ENCODE results near the gene KLHL42.

The KLHL42 gene

GRCh38 chr12:27826076-27826475, 46.0 kb downstream of the KLHL42 start:
- no peaks in the 10 kb centered on the region for H3K36me3 ChIP-seq
- DNase-seq: no peak
- H3K4me3 ChIP-seq (ENCODE audit: low read depth, low read length): no peak overlapping the region
- 0 out of 2 replicates have a peak, but pooled peaks cover 2% of the 10 kb centered on the region for H3K27me3 ChIP-seq
- no peaks in the 10 kb centered on the region for H3K4me1 ChIP-seq
- TF ChIP-seq, protein P1, sequence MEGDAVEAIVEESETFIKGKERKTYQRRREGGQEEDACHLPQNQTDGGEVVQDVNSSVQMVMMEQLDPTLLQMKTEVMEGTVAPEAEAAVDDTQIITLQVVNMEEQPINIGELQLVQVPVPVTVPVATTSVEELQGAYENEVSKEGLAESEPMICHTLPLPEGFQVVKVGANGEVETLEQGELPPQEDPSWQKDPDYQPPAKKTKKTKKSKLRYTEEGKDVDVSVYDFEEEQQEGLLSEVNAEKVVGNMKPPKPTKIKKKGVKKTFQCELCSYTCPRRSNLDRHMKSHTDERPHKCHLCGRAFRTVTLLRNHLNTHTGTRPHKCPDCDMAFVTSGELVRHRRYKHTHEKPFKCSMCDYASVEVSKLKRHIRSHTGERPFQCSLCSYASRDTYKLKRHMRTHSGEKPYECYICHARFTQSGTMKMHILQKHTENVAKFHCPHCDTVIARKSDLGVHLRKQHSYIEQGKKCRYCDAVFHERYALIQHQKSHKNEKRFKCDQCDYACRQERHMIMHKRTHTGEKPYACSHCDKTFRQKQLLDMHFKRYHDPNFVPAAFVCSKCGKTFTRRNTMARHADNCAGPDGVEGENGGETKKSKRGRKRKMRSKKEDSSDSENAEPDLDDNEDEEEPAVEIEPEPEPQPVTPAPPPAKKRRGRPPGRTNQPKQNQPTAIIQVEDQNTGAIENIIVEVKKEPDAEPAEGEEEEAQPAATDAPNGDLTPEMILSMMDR (IDR thresholded peaks at IDR 0.05; ENCODE audit: low read depth, low read length): no peak
- H3K9me3 ChIP-seq: no peaks in the 10 kb centered on the region

GRCh38 chr12:27828196-27828595, 48.2 kb downstream of the KLHL42 start:
- Histone ChIP-seq H3K9me3 (no peaks in the 10 kb centered on the region), H3K4me3 (ENCODE audit: low read depth, low read length) (no peak overlapping the region), H3K4me1 (no peaks in the 10 kb centered on the region), H3K36me3 (no peaks in the 10 kb centered on the region), H3K27me3 (0 out of 2 replicates have a peak, but pooled peaks cover 2% of the 10 kb centered on the region)
- TF ChIP-seq, protein P1 (IDR thresholded peaks at IDR 0.05; ENCODE audit: low read depth, low read length): no peak
- DNase-seq: no peak

DNA sequence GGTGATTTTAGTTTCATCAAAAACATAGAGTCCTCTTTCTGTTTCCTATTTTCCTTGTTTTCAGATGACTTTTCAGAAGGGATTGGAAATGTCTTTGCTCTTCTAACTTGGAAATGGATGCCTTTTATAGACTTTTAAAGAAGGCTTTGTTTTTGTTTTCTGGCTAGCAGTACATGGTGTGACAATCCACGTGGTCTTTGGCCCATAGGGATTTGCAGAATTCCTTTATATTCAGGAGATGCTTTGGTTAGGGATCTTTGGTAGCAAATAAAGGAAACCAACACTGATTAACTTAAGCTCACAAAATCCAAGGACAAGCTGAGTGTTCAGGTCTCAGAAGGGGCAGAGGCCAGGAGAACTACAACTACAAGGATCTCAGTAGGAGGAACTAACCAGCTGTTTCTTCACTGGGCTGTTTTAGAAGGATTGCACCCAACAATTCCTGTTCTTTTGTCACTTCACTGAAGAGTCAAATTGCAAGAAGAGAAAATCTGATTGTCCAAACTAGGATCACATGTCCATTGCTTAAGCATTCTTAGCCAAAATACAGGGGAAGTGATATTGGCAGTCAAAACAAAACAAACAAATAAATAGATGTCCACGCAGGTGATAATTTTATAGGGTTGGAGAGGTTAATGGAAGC, 58.6 kb downstream of the KLHL42 start:
- H3K4me3 ChIP-seq (ENCODE audit: low read depth, low read length): no peak overlapping the region
- TF ChIP-seq, protein P1 (IDR thresholded peaks at IDR 0.05; ENCODE audit: low read depth, low read length): no peak

GRCh38 chr12:27840229-27840999, 60.4 kb downstream of the KLHL42 start:
- Histone ChIP-seq H3K36me3 (no peaks in the 10 kb centered on the region), H3K27me3 (no peaks in the 10 kb centered on the region), H3K4me1 (no peaks in the 10 kb centered on the region), H3K4me3 (ENCODE audit: low read depth, low read length) (no peak overlapping the region), H3K9me3 (no peaks in the 10 kb centered on the region)
- TF ChIP-seq, protein P1 (IDR thresholded peaks at IDR 0.05; ENCODE audit: low read depth, low read length): no peak; the same call in 1 of the 2 replicates
- DNase-seq: no peak

More for the DNA sequence above, 58.6 kb downstream of the KLHL42 start:
- no peaks in the 10 kb centered on the region for H3K4me1 ChIP-seq
- DNase-seq: no peak
- H3K36me3 ChIP-seq: no peaks in the 10 kb centered on the region
- no peaks in the 10 kb centered on the region for H3K27me3 ChIP-seq
- H3K9me3 ChIP-seq: no peaks in the 10 kb centered on the region

- DNase-seq: no peak
- no peaks in the 10 kb centered on the region for H3K36me3 ChIP-seq
- no peaks in the 10 kb centered on the region for H3K9me3 ChIP-seq
- no peaks in the 10 kb centered on the region for H3K27me3 ChIP-seq
- no peak overlapping the region for H3K4me3 ChIP-seq (ENCODE audit: low read depth, low read length)
- TF ChIP-seq, protein P1 (IDR thresholded peaks at IDR 0.05; ENCODE audit: low read depth, low read length): no peak
- H3K4me1 ChIP-seq: no peaks in the 10 kb centered on the region
Measured at GRCh38 chr12:27841392-27841882, 61.4 kb downstream of the KLHL42 start.

Measured in BE2C (cell line).